ENCODE results near the gene SLC44A4.

DNA sequence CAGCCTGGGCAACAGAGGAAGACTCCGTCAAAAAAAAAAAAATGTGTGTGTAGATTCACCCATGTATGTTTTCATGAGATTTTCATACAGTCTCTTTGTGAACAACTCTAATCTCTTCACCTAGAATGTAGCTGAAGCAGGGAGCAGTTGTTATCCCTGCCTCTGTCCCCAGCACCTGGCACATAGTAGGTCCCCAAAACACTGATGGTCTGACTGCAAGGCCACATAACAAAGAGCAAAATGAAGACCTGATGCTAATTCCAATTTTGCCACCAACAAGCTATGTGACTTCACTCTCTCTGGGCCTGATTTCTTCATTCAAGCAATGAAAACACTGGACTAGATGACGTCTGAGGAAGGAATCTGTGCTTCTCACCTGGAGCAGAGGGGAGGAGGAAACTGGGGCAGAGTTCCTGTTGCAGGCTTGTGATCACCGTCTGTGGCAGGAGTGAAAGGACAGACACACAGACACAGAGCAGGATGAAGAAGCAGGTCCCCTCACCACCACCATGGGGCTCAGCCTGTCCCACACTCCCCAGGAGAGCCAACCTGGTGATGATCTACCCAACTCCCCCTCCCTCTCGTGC is 4.6 kb downstream of the SLC44A4 start:
- TF ChIP-seq POLR2AphosphoS5 (IDR thresholded peaks at IDR 0.05; ENCODE audit: low read depth, low read length) (no peak), TAF1 (IDR thresholded peaks at IDR 0.05; ENCODE audit: borderline replicate concordance, insufficient read depth, low read length) (no peak), FOXP2 (optimal IDR thresholded peaks at IDR 0.05; ENCODE audit: borderline replicate concordance, extremely low read depth, extremely low read length, insufficient read depth) (no peak), REST (IDR thresholded peaks at IDR 0.05; ENCODE audit: insufficient read depth in 1 of 2, low read depth in 2 of 2, low read length in 2 of 2) (no peak)

All from PFSK-1 (cell line).